Ectodermal cell (in vitro differentiated cells): ENCODE measurements around the gene ARID3B.

ENCODE experiments used
- H3K27ac ChIP-seq: 2 replicates; pipeline ENCODE4 v1.7.0; 2013; ENCODE audit warnings: mild to moderate bottlenecking, low read depth, low read length; ENCODE audit not compliant: insufficient read depth, poor library complexity, severe bottlenecking
- H3K27me3 ChIP-seq: 2 replicates; pipeline ENCODE4 v1.7.0; 2013; ENCODE audit warnings: mild to moderate bottlenecking, low read length; ENCODE audit not compliant: insufficient read depth, control insufficient read depth, poor library complexity, severe bottlenecking
- H3K36me3 ChIP-seq: one replicate; pipeline ENCODE4 v1.7.0; 2013; ENCODE audit warnings: low read length; ENCODE audit not compliant: control insufficient read depth, insufficient read depth
- H3K4me1 ChIP-seq: one replicate; pipeline ENCODE4 v1.7.0; 2013; ENCODE audit warnings: low read length; ENCODE audit not compliant: control insufficient read depth, insufficient read depth
- H3K4me3 ChIP-seq: 2 replicates; pipeline ENCODE4 v1.7.0; 2013; ENCODE audit warnings: low read depth, low read length, control low read depth; ENCODE audit not compliant: insufficient read depth
- H3K9me3 ChIP-seq: 2 replicates; pipeline ENCODE4 v1.7.0; 2013; ENCODE audit warnings: mild to moderate bottlenecking, low read length, moderate library complexity; ENCODE audit not compliant: control insufficient read depth
- WGBS, 2 experiments: methylation state at CpG; one replicate each; pipeline ENCODE4 v1.1.7; 2013; ENCODE audit warnings: missing lambda C conversion rate in 2 of 2; 5-methylcytosine and 5-hydroxymethylcytosine counted together

Gene ARID3B

GRCh38 chr15:74598126-74598842 is 57.3 kb downstream of the ARID3B start:
- Histone ChIP-seq H3K27ac (peak overlapping the region; percentile 55), H3K9me3 (no peaks in the 10 kb centered on the region), H3K4me3 (no peak overlapping the region), H3K27me3 (no peaks in the 10 kb centered on the region), H3K4me1 (peaks cover 4% of the 10 kb centered on the region), H3K36me3 (peaks cover 20% of the 10 kb centered on the region)
- WGBS, 2 experiments: 67 to 78% methylated on average over 26 of the region's 26 CpGs

DNA sequence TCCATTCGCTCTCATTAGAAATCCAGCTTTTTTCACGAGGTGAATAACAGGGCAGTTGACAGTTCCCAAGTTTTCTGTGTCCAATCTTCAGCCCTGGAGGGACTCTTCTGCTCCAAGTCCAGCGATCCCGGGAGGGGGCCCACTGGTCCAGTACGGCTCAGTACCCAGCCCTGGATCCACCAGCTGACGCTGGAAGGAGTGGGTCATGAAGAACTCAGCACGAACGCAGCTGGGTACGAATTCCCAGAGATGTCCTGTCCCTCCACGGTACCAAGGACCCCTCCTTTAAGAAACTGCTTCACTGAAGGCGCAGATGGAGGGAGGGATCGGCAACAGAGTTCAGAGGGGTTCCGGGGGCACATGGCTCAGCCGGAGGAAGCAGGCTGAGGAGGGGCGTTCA is 58.1 kb downstream of the ARID3B start:
- Histone ChIP-seq H3K27me3 (no peaks in the 10 kb centered on the region), H3K4me3 (no peak overlapping the region), H3K36me3 (peaks cover 15% of the 10 kb centered on the region), H3K9me3 (no peaks in the 10 kb centered on the region), H3K4me1 (peaks cover 4% of the 10 kb centered on the region), H3K27ac (no peak overlapping the region)
- 95 to 96% methylated on average over 15 of the region's 15 CpGs for WGBS, 2 experiments

DNA sequence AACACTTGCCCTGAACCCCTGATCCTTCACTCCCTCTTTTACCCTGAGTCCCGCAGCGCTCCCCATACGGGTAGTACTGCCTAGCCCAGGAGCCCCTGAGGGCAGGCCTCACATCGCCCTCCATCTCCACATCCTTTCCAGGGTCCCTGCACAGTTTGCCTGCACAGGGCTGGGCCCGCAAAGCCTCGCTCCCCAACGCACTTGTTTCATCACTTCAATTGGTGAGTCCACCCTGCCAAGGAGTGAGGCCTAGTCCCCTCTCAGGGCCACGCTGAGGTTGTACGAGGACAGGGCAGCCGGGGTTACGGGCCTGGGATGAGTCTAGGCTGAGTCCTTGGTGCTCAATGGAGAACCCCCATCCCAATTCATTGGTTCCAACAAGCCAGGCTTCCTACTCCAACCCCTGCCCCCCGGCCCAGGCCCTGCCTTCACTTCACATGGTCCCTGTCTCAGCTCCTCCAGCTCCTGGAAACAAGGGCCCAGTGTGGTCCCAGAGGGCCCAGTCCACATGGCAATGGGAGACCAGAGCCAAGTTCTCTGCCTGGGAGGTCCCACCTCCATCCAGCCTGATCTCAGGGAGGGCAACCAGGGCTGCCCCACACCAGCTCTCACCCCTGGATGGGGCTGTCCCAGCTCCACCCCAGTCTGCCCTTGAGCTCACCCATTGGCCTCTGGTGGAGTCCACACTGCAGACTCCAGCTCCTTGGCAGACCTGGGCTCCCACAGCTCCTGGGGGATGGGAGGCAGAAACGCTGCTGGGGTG is 62.2 kb downstream of the ARID3B start:
- 93 to 94% methylated on average over 13 of the region's 13 CpGs for WGBS, 2 experiments
- peaks cover 4% of the 10 kb centered on the region for H3K36me3 ChIP-seq

GRCh38 chr15:74603789-74604705 is 63.0 kb downstream of the ARID3B start:
- Histone ChIP-seq H3K27me3 (no peaks in the 10 kb centered on the region), H3K4me3 (no peak overlapping the region), H3K4me1 (no peaks in the 10 kb centered on the region), H3K9me3 (no peaks in the 10 kb centered on the region), H3K27ac (no peak overlapping the region), H3K36me3 (peaks cover 4% of the 10 kb centered on the region)
- 88 to 89% methylated on average over 11 of the region's 11 CpGs for WGBS, 2 experiments

More for the DNA sequence above, 62.2 kb downstream of the ARID3B start:
- Histone ChIP-seq H3K4me1 (no peaks in the 10 kb centered on the region), H3K4me3 (no peak overlapping the region), H3K9me3 (no peaks in the 10 kb centered on the region), H3K27ac (no peak overlapping the region), H3K27me3 (no peaks in the 10 kb centered on the region)

- Histone ChIP-seq H3K27me3 (no peaks in the 10 kb centered on the region), H3K4me1 (peaks cover 8% of the 10 kb centered on the region), H3K9me3 (no peaks in the 10 kb centered on the region), H3K36me3 (no peaks in the 10 kb centered on the region), H3K4me3 (no peak overlapping the region), H3K27ac (no peak overlapping the region)
- WGBS, 2 experiments: 92% methylated on average over 12 of the region's 12 CpGs
Measured at GRCh38 chr15:74604983-74605794, 64.2 kb downstream of the ARID3B start.

- H3K27ac ChIP-seq: no peak overlapping the region
Measured at GRCh38 chr15:74605795-74606150, 64.8 kb downstream of the ARID3B start.

DNA sequence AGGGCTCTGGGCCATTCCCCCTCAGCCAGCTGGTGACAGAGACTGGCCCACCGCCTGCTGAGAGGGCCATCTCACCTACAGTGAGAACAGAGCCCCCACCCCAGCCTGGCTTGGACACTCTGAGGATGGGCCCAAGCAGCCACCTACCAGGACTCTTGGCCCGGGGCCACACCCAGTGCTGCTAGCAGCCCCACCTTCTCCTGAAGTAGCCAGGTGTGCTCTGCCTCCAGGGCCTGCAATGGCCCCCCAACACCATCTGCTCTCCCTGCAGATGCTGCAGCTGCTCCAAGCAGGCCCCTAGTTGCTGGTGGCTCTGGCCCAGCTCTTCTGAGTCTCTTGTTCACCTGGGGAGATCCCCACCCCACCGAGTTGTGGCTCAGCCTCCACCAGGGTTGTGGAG is 67.8 kb downstream of the ARID3B start:
- Histone ChIP-seq H3K27me3 (no peaks in the 10 kb centered on the region), H3K4me3 (no peak overlapping the region), H3K9me3 (no peaks in the 10 kb centered on the region), H3K27ac (no peak overlapping the region), H3K36me3 (no peaks in the 10 kb centered on the region), H3K4me1 (peaks cover 17% of the 10 kb centered on the region)
- 81 to 87% methylated on average over 3 of the region's 3 CpGs for WGBS, 2 experiments

More at GRCh38 chr15:74605795-74606150, 64.8 kb downstream of the ARID3B start:
- Histone ChIP-seq H3K27me3 (no peaks in the 10 kb centered on the region), H3K36me3 (no peaks in the 10 kb centered on the region), H3K9me3 (no peaks in the 10 kb centered on the region), H3K4me1 (peaks cover 14% of the 10 kb centered on the region), H3K4me3 (no peak overlapping the region)
- 87 to 97% methylated on average over 1 of the region's 1 CpG for WGBS, 2 experiments

- Histone ChIP-seq H3K4me1 (peaks cover 17% of the 10 kb centered on the region), H3K4me3 (no peak overlapping the region), H3K27me3 (no peaks in the 10 kb centered on the region), H3K36me3 (no peaks in the 10 kb centered on the region), H3K27ac (no peak overlapping the region), H3K9me3 (no peaks in the 10 kb centered on the region)
- 84 to 96% methylated on average over 3 of the region's 3 CpGs for WGBS, 2 experiments
Measured at GRCh38 chr15:74609938-74610301, 68.9 kb downstream of the ARID3B start.

DNA sequence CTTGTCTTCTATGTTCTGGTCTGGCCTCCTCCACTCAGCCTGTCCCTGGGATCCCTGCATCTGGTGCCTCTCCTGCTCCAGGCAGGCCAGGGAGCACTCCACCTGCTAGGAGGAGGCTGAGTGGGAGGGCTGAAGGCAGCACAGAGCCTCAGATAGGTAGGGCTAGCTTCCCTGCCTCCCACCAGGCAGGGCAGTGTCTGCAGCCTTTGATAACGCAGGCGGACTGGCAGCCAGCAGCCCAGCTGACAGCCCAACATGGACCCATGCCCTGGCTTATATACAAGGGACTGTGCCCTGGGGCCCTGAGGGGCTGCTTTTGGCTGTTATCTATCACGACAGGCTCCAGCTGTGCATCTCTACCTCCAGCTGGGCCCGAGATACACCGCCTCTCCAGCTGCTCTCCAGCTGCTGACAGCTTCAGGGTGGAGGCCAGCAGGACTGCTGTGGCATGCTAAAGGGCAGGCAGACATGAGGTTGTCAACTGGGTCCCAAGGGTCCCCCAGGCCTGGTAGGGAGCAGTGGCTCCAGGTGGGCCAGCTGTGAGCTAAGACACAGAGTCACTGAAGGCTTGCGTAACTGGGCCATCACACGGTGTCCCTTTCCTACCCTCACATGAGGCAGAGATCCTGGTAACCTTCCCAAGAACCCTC is 69.4 kb downstream of the ARID3B start:
- Histone ChIP-seq H3K36me3 (no peaks in the 10 kb centered on the region), H3K9me3 (no peaks in the 10 kb centered on the region), H3K27ac (no peak overlapping the region), H3K4me3 (no peak overlapping the region), H3K27me3 (no peaks in the 10 kb centered on the region), H3K4me1 (peaks cover 17% of the 10 kb centered on the region)
- WGBS, 2 experiments: 64 to 72% methylated on average over 7 of the region's 7 CpGs
